ENCODE measurements around the gene ZNF331.

Gene ZNF331

GRCh38 chr19:53579518-53579917 lies 41.6 kb downstream of the ZNF331 start:
- no peak for DNase-seq

- no peak for DNase-seq
These were observed 43.2 kb downstream of the ZNF331 start for GRCh38 chr19:53580871-53581835.

- DNase-seq, result no peak
These were observed 43.9 kb downstream of the ZNF331 start for GRCh38 chr19:53581871-53582279.

DNA sequence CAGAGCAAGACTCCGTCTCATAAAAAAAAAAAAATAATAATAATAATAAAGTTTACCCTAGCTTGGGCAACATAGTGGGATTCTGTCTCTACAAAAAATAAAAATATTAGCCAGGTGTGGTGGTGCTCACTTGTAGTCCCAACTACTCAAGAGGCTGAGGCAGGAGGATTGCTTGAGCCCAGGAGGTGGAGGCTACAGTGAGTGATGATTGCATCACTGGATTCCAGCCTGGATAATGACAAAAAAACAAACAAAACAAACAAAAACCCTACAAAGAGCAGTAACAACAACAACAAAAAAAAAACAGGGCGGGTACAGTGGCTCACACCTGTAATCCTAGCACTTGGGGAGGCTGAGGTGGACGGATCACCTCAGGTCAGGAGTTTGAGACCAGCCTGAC lies 45.2 kb downstream of the ZNF331 start:
- DNase-seq, result no peak

DNA sequence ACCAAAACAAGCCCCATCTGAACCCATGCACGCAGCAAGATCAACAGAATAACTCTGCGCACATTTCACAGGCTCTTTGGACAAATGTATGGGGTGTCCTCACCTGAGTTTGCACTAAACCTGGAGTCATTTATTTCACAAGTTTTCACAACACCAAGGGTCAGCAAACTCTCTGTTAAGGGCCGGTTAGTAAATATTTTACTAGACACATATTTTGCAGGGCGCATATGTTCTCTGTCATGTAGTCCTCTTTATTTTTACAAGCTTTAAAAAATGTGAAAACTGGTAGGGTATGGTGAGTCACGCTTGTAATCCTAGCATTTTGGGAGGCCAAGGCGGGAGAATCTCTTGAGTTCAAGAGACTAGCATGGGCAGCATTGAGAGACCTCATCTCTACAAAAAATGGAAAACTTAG lies 48.3 kb downstream of the ZNF331 start:
- DNase-seq, result no peak

GRCh38 chr19:53594811-53595509 lies 57.0 kb downstream of the ZNF331 start:
- no peak for DNase-seq

DNA sequence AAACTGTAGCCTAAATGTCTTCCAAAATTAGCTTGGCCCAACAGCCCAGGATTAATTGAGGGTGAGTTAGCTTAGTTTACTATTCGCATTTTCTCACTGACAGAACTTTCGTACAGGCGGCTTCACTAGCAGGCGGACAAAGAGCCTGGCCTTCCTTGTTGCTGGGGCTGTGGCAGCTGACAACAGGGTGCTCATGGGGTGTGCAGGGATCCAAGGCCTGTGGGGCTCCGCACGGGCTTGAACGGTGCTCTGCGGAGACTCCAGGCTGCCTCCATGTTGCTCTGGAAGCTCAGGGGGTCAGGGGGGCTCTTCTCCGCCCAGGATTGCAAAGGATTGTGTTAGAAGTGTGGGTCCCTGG lies 57.5 kb downstream of the ZNF331 start:
- DNase-seq, result no peak

- DNase-seq, result no peak
These were observed 58.1 kb downstream of the ZNF331 start for GRCh38 chr19:53596056-53596455.

- no peak for DNase-seq
These were observed 59.1 kb downstream of the ZNF331 start for GRCh38 chr19:53597023-53597422.

GRCh38 chr19:53598361-53598760 lies 60.4 kb downstream of the ZNF331 start:
- no peak for DNase-seq

DNA sequence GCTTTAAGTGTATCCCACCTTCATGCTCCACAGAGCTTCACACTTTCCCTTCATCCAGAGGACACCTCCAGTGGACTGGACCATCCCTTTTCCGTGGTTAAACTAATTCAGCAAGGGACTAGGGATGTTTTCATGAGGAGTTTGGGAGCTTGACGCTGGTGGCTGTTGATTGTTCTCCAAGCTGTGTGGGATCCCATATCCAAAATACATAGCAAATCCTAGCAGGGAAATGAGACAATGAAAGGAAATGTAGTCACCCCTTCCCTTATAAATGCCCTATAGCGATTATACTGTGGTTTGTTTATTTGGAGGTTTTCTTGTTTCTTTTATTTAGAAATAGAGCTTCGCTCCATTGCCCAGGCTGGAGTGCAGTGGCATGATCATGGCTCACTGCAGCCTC lies 62.3 kb downstream of the ZNF331 start:
- DNase-seq, result no peak

DNA sequence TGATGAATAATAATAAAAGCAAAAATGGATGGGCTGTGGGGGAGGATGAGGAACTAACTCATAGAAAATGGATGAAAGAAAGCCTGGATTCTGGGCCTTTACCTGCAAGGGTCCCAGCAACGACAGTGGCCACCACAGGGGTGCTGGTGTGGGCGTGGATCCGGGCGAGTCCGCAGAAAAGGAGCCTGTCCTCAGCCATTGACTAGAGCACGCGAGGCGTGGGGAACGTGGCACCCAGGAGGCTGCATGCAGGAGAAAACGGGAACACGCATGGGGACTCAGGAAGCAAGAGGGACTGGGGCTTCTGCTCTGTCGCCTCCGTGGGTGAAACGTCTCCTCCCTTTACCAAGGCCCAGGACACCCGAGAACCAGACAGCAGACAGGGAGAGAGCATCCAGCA lies 68.1 kb downstream of the ZNF331 start:
- DNase-seq, result no peak

DNA sequence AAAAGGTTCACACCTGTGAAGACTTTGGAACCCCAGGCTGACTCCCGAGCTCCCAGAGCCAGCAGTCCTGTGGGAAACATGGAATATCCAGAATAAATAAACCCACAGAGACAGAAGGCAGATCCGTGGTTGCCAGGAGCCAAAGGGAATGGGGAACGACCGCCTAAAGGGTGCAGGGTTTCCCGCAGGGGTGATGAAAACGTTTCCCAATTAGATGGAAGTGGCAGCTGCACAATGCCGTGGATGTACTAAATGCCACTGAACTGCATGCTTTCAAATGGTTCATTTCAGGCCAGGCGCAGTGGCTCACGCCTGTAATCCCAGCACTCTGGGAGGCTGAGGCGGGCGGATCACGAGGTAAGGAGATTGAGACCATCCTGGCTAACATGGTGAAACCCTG lies 70.4 kb downstream of the ZNF331 start:
- DNase-seq, result no peak

GRCh38 chr19:53612762-53613526 lies 75.0 kb downstream of the ZNF331 start:
- DNase-seq, result no peak

GRCh38 chr19:53621885-53622740 lies 84.2 kb downstream of the ZNF331 start:
- no peak for DNase-seq

DNA sequence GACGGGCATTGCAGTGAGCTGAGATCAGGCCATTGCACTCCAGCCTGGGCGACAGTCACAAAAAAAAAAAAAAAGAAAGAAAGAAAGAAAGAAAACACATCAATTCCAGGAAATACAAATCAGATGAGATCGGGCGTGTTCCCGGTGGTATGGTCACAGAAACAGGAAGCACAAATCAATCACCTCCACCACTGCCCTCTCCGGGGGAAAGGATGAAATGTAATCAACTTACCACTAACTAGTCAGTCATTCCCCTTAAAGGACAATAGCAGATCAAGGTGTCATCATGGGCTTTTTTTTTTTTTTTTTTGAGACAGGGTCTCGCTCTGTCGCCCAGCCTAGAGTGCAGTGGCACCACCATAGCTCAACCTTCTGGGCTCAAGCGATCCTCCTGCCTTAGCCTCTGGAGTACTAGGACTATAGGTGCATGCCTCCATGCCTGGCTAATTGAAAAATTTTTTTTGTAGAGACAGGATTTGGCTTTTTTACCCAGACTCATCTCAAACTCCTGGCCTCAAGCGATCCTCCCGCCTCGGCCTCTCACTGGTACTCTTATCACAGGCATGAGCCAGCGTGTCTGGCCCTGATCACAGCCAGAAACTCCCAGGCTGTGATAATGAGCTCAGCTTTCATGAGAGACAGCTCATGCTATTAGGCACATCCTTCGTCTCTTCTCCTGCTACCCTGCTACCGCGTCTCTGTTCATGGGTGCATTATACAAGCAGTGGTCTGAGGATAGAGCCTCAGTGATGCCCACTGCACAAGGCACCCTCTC lies 87.0 kb downstream of the ZNF331 start:
- DNase-seq, result no peak

DNA sequence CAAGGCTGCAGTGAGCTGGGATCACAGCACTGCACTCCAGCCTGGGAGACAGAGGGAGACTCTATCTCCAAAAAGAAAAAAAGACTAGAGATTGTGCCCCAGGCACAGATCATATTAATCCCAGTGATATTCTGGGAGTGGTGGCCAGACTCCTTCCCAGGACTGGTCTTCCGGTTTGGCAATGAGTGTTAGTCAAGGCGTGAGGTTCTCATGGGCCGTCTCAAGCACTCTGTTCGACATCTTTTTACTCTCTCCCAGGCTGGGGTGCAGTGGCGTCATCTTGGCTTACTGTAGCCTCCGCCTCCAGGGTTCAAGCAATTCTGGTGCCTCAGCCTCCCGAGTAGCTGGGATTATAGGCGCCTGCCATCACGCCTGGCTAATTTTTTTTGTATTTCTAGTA lies 88.5 kb downstream of the ZNF331 start:
- no peak for DNase-seq

DNA sequence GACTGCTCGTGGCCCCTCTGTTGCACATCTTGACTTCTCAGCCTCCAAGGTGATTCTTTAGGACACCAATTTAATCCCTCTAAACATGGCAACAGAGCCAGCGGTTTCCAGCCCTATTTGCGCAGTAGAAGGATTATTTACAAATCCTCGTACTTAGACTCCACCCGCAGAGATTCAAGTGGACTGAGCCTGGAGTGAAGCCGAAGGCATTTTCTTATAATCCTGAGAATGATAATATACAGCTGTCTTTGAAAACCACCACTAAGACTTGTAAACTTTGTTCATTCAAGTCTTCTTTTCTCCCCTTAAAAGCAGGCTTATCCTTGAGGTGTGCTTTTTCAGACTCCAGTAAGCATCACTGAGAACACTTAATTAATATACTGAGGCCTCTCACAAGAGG lies 89.0 kb downstream of the ZNF331 start:
- no peak for DNase-seq

All from inflammatory macrophage treated with lipopolysaccharide for 4 hours (primary cell).